Adrenal gland (tissue), 5 donors: ENCODE data around the gene RHOA.
"Not testable (repeated sequence)": the region's sequence is repeated elsewhere in the genome, so short reads cannot be mapped to it uniquely, and the experiment has no call there.

Experiments used
- POLR2A ChIP-seq, 2 donors: fragments of 450-650 bp; IDR thresholded peaks; one replicate each; pipeline ENCODE4 v1.6.1; 2017; ENCODE audit warnings: antibody characterized with exemption in 2 of 2, mild to moderate bottlenecking in 2 of 2, moderate library complexity in 1 of 2
- TF ChIP-seq, protein P1 (sequence below), 6 experiments: fragments of 450-650 bp in 4 of 6; fragments of 200-600 bp in 2 of 6; sonication (generic) in 1 of 6; IDR thresholded peaks; 1 replicate in 5 of 6; 2 replicates in 1 of 6; pipeline versions ENCODE4 v1.5.1 to v1.8.0; 2016 to 2021; ENCODE audit warnings: antibody characterized with exemption in 6 of 6, mild to moderate bottlenecking in 2 of 6, moderate library complexity in 1 of 6
- donor health status: DM: no; HTN: no; CAD: no.

DNA sequence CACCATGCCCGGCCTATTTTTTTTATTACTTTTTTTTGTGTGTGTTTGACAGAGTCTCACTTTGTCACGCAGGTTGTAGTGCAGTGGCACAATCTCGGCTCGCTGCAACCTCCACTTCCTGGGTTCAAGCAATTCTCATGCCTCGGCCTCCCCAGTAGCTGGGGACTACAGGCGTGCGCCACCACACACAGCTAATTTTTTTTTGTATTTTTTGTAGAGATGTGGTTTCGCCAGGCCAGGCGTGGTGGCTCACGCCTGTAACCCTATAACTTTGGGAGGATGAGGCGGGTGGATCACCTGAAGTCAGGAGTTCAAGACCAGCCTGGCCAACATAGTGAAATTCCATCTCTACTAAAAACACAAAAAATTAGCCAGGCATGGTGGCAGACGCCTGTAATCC, 63.4 kb downstream of the RHOA start:
- TF ChIP-seq, protein P1, sequence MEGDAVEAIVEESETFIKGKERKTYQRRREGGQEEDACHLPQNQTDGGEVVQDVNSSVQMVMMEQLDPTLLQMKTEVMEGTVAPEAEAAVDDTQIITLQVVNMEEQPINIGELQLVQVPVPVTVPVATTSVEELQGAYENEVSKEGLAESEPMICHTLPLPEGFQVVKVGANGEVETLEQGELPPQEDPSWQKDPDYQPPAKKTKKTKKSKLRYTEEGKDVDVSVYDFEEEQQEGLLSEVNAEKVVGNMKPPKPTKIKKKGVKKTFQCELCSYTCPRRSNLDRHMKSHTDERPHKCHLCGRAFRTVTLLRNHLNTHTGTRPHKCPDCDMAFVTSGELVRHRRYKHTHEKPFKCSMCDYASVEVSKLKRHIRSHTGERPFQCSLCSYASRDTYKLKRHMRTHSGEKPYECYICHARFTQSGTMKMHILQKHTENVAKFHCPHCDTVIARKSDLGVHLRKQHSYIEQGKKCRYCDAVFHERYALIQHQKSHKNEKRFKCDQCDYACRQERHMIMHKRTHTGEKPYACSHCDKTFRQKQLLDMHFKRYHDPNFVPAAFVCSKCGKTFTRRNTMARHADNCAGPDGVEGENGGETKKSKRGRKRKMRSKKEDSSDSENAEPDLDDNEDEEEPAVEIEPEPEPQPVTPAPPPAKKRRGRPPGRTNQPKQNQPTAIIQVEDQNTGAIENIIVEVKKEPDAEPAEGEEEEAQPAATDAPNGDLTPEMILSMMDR (IDR thresholded peaks at IDR 0.05): not testable (repeated sequence)
- not testable (repeated sequence) for TF ChIP-seq POLR2A (IDR thresholded peaks at IDR 0.05)
